B cell (primary cell): ENCODE measurements around the gene FBXO3.

Source experiments
- EZH2 ChIP-seq: IDR thresholded peaks from 2 replicates; pipeline ENCODE4 v1.6.1; 2012; ENCODE audit warnings: borderline replicate concordance, low read depth, mild to moderate bottlenecking, moderate library complexity, low read length; ENCODE audit not compliant: insufficient read depth, poor library complexity, severe bottlenecking
- TF ChIP-seq, protein P1 (sequence below): fragments of 200-600 bp; IDR thresholded peaks from one replicate; pipeline ENCODE4 v1.8.0; 2022; ENCODE audit warnings: antibody characterized with exemption, mild to moderate bottlenecking

DNA sequence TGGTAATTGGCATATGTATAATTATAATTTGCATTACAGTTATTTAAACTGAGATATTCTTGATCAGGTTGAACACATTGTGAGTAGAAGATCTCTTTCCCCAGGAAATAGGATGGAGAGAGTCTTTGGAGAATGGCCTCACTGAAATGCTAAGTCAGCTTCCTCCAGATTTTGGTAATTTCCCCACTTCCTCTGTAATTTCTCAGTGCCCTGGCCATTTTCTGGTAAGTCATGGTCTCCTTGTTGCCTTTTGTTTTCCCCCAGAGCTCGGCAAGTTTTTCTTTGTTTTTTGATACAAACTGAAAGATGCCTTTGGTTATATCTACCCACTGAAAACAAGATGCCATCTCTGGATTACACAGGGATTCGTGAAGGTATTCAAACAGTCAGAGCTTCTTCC, 12.8 kb upstream of the FBXO3 start:
- TF ChIP-seq EZH2: no peak
- TF ChIP-seq, protein P1, sequence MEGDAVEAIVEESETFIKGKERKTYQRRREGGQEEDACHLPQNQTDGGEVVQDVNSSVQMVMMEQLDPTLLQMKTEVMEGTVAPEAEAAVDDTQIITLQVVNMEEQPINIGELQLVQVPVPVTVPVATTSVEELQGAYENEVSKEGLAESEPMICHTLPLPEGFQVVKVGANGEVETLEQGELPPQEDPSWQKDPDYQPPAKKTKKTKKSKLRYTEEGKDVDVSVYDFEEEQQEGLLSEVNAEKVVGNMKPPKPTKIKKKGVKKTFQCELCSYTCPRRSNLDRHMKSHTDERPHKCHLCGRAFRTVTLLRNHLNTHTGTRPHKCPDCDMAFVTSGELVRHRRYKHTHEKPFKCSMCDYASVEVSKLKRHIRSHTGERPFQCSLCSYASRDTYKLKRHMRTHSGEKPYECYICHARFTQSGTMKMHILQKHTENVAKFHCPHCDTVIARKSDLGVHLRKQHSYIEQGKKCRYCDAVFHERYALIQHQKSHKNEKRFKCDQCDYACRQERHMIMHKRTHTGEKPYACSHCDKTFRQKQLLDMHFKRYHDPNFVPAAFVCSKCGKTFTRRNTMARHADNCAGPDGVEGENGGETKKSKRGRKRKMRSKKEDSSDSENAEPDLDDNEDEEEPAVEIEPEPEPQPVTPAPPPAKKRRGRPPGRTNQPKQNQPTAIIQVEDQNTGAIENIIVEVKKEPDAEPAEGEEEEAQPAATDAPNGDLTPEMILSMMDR: no peak
